Measurements from ENCODE around the gene INHBB.
"Not testable (repeated sequence)": the region's sequence is repeated elsewhere in the genome, so short reads cannot be mapped to it uniquely, and the experiment has no call there.

The INHBB gene

GRCh38 chr2:120316071-120316470 is 29.9 kb upstream of the INHBB start:
- DNase-seq (ENCODE audit: low read depth in 2 of 2), result no peak

DNA sequence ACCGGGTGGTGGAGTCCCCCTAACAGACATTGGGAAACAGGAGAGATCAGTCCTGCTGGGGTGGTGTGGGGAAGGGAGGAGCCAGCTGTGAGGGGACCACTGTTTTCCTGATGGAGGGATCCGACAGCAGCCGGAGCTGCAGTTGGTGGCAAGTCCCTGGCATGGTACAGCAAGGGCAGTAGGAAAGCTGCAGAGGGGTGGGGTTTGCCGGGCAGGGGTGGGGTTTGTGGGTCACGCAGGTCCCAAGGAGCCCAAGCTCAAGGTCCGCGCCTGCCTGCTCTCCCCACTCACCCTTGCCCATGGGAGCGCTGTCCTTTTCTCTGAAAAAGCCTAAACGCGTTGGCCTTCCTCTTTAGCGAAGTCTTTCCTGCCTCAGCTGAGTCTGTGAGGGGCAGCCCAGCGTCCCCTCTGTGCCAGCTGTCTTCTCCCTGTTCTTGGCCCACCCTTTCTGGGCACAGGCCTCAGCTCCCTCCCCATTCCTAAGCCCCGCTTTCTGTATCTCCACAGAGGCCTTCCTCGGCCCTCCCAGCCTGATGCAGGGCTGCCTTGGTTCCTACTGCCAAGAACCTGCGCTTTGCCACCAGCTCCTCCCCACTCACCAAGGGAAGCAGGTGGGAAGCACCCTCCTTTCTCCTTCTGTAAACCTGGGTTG is 29.3 kb upstream of the INHBB start:
- no peak for DNase-seq (ENCODE audit: low read depth in 2 of 2)

DNA sequence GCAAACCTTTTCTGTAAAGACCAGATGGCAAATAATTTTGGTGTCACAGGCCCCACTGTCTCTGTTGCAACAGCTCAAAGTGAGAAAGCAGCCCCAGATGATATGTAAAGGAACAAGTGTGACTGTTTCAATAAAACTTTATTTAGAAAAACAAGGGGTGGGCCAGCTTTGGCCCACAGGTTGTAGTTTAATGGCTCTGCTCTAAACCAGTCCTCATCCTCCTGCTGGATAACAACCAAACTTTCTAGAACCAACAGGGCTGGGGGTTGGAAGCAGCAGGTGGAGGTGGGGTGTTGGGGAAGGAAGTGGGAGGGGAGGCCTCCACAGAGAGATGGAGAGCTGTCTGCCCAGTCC is 28.8 kb upstream of the INHBB start:
- no peak for DNase-seq (ENCODE audit: low read depth in 2 of 2)

- no peak for DNase-seq (ENCODE audit: low read depth in 2 of 2)
Measured at GRCh38 chr2:120317916-120318315, 28.0 kb upstream of the INHBB start.

DNA sequence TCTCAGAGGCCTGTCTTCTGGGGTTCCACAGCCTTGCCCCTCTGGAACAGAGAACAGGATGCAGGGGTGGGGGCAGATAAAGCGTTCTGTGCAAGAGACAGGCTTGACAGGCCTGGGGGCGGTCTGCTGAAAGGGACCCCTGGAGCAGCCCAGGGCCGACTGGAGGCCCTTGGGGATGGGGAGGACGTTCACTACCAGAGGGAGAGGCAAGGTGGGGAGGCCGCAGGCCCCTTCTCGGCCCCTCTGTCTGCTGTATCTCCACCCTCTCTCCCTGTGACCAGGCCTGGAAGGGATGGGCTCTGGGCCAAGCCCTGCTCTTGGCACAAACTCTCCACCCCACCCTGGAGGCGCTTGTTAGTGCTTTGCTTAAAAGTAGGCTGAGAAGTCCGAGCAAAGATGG is 27.3 kb upstream of the INHBB start:
- no peak for DNase-seq (ENCODE audit: low read depth in 2 of 2)

GRCh38 chr2:120319123-120319522 is 26.8 kb upstream of the INHBB start:
- DNase-seq (ENCODE audit: low read depth in 2 of 2), result no peak

DNA sequence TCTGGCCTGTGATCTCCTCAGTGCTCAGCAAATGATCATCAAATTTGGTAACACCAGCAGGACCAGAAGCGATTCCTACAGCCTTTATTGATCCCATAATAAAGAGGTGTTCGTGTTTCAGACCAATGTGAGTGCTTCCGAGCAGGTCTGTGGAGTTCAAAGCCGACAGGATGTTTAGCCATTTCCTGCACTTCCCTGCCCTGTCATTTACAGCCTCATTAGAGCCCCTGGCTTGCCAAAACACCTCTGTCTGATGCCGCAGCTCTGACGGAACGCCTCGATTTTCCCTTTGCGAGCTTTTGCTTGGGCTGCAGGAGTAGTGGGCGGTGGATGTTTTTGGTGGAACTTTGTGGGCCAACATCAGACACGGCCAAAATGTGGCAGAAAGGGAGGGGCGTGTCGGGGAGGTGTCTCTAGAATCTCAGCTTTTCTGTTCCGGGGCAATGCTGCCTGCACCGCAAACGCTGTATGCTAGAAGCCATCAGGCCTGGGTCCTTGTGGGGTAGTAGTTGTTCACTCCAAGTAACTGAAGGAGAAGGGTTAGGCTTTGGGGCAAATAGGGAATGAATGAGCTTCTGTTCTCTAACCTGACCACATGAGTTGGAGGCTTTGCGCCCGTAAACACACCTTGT is 26.1 kb upstream of the INHBB start:
- no peak for DNase-seq (ENCODE audit: low read depth in 2 of 2)

- DNase-seq (ENCODE audit: low read depth in 2 of 2), result no peak
Measured at GRCh38 chr2:120320318-120320851, 25.6 kb upstream of the INHBB start.

- DNase-seq (ENCODE audit: low read depth in 2 of 2), result not testable (repeated sequence)
Measured at GRCh38 chr2:120320887-120321556, 24.9 kb upstream of the INHBB start.

DNA sequence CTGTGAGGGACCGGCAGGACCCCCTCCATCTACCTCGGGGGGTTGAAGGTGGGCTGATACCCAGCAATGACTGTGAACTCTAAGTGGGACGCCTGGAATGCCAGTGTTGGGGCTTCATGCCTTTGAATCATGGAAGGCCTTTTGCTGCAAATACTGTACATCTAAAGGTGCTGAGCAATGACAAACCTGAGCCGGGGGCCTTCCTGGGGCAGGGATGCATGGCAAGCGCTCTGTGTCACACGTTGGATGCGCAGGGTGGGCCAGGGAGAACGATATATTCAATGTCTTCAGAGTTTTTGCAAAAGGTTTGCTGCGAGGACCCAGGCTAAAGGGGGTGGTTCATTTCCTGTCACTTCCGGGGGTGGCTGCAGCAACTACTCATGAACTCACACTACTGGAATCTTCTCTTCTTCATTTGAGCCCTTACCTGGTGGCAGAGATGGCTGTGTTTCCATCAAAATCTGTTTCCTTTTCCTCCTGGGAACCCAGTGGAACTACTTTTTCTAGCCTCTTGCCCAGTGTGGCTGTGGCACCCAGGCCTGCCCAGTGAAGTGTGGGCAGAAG is 24.1 kb upstream of the INHBB start:
- no peak for DNase-seq (ENCODE audit: low read depth in 2 of 2)

DNA sequence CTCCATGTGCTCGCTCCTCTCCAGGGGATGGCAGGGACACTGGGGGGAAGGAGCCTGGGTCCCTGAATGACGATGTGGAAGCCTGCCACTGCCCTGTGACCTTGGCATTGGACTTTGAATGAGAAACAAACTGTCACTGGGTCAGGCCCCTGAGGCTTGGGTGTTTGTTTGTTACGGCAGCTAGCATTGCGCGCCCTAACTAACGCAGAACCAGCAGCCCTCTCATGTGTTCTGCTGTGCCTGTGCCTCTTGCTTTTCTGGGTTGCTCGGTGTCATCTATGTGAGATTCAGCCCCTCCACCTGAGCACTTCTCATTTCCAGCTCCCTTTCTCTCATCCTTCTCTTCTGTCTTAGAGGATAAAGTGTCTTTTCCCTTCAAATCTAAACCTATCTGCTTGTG is 23.6 kb upstream of the INHBB start:
- no peak for DNase-seq (ENCODE audit: low read depth in 2 of 2)

DNA sequence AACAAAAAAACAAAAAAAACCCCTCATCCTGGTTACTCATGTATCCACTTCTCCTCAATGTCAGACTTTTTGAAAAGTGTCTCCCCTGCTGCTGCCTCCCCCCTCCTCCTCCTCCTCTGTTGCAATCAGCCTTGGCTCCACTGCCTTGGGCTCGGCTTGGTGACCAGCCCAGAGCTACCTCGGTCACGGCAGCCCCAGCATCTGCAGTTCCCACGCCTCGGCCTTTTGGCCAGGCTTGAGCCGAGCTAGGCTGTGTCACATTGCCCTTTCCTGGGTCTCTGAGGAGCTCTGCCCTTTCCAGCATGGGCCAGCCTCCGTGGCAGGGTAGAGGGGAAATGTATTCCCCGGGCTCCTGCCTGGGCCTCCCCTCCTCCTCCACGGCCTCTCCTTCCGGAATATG is 22.7 kb upstream of the INHBB start:
- no peak for DNase-seq (ENCODE audit: low read depth in 2 of 2)

- no peak for DNase-seq (ENCODE audit: low read depth in 2 of 2)
Measured at GRCh38 chr2:120323807-120324399, 22.0 kb upstream of the INHBB start.

DNA sequence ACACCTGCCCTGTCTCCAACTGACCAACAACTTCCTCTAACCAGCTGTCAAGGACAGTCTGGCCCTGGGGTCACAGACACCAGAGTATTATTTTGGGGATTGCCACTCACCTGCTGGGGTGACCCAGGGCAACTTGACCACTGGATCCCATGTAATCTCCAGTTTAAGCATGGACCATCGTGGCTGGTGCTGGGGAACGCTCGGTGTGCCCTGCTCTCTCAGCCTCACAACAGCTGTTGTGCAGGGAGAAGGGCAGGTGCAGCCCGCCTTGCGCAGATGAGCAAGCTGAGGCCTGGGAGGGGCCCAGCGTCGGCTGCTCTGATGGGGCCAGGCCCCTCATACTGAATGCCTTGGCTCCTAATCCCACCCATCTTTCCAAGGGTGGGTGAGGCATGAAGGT is 21.0 kb upstream of the INHBB start:
- DNase-seq (ENCODE audit: low read depth in 2 of 2), result no peak

GRCh38 chr2:120326066-120326465 is 19.9 kb upstream of the INHBB start:
- no peak for DNase-seq (ENCODE audit: low read depth in 2 of 2)

GRCh38 chr2:120330946-120331822 is 14.8 kb upstream of the INHBB start:
- DNase-seq (ENCODE audit: low read depth in 2 of 2), result no peak

DNA sequence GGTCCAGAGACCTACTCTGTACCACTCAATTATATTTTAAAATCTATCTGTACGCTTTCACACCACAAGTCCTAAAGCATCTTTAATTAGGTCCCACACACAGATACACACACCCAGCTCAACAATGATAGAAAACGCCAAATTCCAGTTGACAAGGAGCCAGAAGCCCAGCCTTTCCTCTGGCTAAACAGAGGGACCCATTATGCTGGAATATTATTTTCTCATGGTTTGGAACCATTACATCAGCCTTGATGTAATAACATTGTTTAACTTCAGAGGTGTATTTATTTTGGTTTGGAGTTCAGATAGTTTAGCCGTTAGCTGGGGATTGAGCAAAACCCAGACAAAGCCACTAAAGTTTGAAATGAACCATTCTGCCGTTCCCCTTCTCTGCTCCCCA is 14.0 kb upstream of the INHBB start:
- DNase-seq (ENCODE audit: low read depth in 2 of 2), result no peak

DNA sequence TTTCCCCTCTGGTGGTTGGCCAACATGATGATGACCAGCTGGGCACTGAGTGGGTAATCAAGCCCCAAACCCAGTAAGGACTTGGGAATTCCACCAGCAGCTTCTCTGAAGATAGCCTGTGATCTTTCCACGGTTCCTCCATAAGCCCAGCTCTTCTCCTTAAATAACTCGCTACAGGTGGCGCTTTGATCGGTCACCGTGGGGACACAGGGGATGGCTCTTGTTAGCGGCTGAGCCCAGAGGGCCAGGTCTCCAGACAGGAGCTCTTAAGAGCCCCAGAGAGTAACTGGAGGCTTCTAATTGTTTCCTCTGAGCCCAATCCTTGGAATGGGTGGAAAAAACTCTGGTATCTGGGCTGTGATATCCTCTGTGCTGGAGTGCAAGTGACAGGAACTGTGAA is 13.6 kb upstream of the INHBB start:
- DNase-seq (ENCODE audit: low read depth in 2 of 2), result no peak

- DNase-seq (ENCODE audit: low read depth in 2 of 2), result no peak
Measured at GRCh38 chr2:120334068-120334467, 11.9 kb upstream of the INHBB start.

DNA sequence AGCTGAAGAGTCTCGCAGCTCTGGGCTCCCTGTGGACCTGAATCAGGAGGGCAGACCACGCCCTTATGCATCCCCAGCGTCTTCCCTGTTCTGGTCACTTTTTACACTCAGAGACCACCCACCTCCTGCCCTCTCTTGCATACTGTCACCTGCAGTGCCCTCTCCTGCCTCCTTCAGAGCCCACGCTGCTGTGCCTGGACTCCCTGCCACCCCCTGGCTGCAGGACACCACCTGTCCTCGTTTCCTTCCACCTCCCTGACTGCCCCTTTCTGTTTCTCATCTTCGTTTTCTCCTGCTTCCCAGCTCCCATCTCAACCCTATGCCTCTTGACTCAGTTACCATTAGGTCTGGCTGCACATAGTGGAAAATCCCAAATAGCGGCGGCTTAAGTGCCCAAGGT is 9.2 kb upstream of the INHBB start:
- DNase-seq (ENCODE audit: low read depth in 2 of 2), result no peak

DNA sequence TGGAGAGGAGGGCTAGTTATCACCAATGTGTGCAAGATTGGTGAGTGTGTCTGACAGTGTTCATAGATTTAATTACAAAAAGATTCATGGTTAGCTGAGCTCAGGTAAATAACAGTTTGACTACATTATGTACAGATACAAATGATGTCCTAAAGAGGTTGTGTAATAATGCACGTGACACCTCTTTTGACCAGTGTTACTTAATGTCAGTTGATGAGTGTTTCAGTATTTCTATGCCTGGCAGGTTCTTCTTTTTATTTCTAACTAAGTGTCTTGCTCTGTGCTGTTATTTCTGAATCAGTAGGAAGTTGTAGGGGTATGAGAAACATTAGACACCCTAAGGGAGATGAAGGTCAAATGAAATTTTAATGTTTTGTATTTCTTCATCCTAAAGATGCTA is 7.9 kb upstream of the INHBB start:
- DNase-seq (ENCODE audit: low read depth in 2 of 2), result no peak

DNA sequence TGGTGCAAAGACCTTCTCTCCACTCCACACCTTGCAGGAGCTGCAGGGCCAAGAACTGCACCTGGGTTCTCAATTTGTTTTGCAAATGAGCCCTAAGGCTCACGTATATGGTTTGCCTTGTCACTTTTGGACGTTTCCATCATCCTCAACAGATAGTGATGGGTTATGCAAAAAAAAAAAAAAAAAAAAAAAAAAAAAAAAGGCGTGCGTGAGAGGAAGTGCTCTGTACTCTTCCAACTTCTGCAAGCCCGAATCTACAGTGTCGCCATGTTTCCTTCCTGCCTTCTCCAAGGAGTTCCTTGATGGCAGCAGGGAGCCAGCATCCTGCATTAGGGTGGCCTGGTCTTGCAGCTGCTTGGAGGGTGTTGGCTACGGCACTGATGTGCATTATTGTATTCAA is 4.0 kb upstream of the INHBB start:
- no peak for DNase-seq (ENCODE audit: low read depth in 2 of 2)

All from stimulated activated CD4-positive, alpha-beta T cell treated with anti-CD3 and anti-CD28 coated beads, Interleukin-15, amount 100 ng/mL, for 48 hours (primary cell).